GM18868 (cell line): ENCODE measurements around the gene OR4N2.
"Not testable (repeated sequence)": the region's sequence is repeated elsewhere in the genome, so short reads cannot be mapped to it uniquely, and the experiment has no call there.

Source experiments
- ATAC-seq: cut with Tn5 transposase; IDR thresholded peaks from one replicate; pipeline ENCODE4 v1.9.1; 2021; ENCODE audit warnings: mild to moderate bottlenecking, moderate library complexity; ENCODE audit not compliant: unreplicated experiment

OR4N2 gene

GRCh38 chr14:19803470-19803869 lies at the start of gene OR4N2:
OR4N2 (plus strand) TSS chr14:19803770; CDS start chr14:19827449, 23,679 bp downstream.
- ATAC-seq: not testable (repeated sequence)

GRCh38 chr14:19754172-19754571 lies 49.4 kb upstream of the OR4N2 start:
- no peak for ATAC-seq

DNA sequence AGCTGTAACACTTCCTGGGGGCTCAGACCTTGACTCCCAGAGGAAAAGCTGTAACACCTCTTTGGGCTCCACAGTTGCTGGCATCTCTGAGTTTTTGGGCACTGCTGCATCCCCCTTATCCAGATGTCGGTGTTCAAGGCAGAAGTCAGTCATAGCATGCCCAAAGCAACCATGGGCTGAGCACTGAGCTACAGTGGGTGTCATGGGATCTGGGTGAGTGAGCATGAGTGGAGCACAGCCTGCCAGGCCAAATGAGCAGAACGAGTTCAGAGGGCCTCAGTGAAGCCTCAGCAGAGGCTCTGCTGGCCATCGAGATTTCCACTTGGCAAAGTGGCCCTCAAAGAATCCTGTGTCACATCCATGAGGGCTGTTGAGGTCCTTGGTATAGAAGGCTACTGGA lies 32.1 kb upstream of the OR4N2 start:
- peak; percentile 8 for ATAC-seq

- ATAC-seq: peak; percentile 74
Measured at GRCh38 chr14:19771895-19772430, 31.6 kb upstream of the OR4N2 start.

DNA sequence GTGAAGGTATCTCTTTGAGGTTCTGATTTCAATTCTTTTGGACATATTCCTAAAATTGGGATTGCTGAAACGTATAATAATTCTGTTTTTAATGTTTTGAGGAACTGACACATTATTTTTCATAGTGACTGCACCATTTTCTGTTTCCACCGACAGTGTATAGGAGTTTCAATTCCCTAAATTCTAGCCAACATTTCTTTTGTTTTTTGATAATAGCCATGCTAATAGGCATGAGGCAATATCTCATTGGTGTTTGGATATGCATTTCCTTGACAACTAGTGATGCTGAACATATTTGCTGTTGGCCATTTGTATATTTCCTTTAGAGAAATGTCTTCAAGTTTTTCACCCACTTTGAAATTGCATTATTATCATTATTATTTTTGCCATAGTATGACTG lies 31.1 kb upstream of the OR4N2 start:
- peak; percentile 76 for ATAC-seq

- not testable (repeated sequence) for ATAC-seq
Measured at GRCh38 chr14:19773204-19773603, 30.4 kb upstream of the OR4N2 start, which contains the start of gene OR4M1. OR4M1 (plus strand) TSS chr14:19773504; CDS start chr14:19780323, 6,819 bp downstream.

DNA sequence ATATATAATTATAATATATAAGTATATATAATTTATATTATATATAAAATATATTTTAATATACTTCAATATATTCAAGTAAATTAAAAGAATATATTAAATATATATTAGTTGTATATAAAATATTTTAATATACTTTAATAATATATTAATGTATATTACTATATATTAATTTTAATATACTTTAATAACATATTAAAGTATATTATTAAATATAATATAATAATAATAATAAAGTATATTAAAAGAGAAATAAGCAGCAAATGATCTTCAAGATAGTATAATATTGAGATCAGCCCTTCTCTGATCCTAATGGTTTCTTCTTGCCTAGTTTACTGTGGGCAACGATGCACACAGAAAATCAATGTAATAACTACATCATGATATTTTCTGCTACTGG lies 28.0 kb upstream of the OR4N2 start:
- no peak for ATAC-seq

- ATAC-seq: not testable (repeated sequence)
Measured at GRCh38 chr14:19785848-19786247, 17.7 kb upstream of the OR4N2 start.

DNA sequence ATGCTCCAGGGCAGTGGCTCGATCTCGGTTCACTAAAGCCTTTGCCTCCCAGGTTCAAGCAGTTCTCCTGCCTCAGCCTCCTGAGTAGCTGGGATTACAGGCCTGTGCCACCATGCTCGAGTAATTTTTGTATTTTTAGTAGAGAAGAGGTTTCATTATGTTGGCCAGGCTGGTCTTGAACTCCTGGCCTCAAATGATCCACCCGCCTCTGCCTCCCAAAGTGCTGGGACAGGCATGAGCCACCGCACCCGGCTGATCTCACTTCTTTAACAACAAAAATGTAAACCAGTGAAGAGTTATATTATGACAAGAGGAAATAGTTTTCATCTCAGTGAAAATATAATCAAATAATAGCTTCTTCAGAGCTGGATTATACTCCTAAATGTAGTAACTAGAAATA lies 16.3 kb upstream of the OR4N2 start:
- not testable (repeated sequence) for ATAC-seq

DNA sequence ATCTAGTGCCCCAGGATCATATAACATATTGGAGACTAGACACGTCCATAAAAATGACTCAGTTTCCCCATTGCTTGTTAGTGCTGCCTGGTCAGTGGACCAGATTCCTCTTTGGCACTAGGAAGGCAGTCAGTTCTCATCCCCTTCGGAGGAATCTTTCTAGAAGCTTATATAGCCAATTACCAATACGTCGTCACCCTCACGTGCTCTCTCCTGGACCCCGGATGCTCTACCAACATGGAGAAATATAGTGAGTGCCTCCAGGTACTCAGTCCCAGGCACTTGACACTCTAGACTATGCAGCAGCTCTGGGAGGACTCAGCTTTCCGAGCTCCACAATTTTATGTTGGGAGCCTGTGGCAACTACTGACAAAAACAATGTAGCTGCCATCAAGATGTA lies 15.4 kb upstream of the OR4N2 start:
- ATAC-seq: not testable (repeated sequence)

DNA sequence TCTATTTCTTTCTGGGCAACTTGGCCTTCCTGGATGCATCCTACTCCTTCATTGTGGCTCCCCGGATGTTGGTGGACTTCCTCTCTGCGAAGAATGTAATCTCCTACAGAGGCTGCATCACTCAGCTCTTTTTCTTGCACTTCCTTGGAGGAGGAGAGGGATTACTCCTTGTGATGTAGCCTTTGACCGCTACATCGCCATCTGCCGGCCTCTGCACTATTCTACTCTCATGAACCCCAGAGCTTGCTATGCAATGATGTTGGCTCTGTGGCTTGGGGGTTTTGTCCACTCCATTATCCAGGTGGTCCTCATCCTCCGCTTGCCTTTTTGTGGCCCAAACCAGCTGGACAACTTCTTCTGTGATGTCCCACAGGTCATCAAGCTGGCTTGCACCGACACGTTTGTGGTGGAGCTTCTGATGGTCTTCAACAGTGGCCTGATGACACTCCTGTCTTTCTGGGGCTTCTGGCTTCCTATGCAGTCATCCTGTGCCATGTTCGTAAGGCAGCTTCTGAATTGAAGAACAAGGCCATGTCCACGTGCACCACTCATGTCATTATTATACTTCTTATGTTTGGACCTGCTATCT lies 7.0 kb upstream of the OR4N2 start:
- not testable (repeated sequence) for ATAC-seq

DNA sequence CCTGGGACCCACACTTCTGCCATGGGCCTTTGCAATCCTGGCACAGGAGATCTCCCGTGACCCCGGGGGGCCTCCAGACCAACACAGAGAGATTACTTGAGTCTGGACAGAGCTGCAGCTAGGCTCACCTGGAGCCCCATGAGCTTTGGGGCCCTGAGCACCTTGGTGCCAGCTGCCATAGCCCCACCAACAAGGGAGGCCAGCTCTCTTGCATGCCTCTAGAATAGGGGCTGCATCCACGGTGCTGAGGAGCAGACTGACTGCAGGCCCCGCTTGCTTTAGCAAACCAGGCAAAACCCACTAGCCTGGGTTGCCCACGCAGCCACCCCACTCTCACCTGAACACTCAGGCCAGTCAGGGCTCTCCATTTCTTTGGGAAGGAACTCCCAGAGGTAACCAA lies 3.7 kb upstream of the OR4N2 start:
- ATAC-seq: no peak

DNA sequence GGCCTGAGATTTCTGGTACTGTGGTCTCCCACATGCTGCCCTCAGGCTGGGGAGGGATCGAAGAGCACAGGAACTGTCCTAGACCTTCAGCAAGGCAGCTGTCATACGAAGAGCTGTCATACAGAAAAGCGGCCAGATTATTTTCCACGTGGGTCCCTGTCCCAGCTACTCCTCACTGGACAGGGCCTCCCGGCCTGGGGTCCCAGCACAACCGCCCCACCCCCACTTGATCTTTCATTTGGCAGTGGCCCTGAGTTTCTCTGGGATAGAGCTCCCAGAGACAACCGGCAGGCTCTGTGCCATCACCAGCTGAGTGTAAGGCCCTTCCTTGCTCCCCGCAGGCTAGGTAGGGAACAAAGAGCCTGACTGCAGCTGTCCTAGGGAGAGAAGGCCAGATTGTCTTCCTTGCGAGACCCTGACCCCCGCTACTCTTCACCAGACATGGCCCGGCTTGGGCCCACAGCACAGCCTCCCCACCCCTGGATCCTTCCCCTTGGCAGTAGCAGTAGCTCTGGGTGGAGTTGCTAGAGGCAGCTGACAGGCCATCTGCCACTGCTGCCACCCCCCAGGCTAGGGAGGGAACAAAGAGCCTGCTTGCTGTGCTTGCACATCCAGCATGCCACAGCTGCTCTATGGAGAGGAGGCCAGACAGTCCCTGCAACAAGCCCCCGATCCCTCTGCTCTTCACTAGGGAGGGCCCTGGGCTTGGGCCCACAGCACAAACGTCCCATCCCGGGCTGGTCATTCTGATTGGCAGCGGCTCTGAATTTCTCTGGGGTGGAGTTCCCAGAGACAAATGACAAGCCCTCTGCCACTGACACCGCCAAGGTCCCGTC lies 3.1 kb upstream of the OR4N2 start:
- ATAC-seq: no peak

DNA sequence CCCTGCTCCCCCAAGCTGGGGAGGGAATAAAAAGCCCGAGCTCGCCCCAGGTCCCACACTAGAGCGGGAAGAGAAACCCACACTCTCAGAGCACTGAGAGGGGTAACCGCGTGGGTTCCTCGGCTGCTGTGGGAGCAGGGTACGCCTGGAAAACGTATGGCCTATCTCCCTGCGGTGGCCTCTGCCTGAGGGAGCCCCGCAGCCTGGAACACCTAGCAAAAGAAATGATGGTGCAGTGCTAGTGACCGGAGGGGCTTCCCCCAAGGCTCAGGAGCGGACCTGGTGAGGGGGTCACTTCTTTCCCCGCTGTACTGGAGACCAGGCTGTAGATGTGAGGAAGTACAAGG lies 2.5 kb upstream of the OR4N2 start:
- no peak for ATAC-seq

DNA sequence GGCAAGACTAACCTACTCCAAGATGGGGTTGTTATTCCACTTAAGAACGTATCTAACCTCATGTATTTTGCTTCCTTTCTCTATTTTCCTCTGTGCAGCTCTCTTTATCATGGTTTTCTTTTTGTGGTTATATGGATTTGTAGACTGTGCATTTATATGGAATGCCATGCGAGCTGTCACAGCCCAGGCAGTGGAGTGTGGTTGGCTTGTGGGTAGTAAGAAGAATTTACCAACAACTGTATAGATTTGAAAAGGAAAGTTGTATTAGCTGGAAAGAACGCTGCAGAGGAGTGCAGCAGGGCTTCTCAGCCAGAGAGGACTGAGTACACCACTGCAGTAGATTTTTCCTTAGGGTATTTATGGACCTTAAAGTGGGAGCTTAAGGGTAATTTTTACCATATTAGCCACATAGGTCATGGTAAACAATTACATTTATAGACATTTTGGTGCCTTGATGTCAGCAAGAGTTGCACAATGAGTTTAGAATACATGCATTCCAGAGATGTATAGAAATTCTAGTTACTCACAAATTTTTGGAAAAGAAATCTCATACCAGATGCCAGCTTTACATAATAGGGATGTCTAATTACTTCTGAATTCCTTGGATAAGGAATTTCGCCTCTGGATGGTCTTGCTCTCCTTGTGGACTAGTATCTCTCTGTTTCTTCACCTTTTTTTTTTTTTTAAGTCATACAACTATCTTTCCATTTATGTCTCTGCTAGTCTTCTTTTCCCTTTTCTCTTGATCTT lies 9.8 kb downstream of the OR4N2 start:
- ATAC-seq: not testable (repeated sequence)

DNA sequence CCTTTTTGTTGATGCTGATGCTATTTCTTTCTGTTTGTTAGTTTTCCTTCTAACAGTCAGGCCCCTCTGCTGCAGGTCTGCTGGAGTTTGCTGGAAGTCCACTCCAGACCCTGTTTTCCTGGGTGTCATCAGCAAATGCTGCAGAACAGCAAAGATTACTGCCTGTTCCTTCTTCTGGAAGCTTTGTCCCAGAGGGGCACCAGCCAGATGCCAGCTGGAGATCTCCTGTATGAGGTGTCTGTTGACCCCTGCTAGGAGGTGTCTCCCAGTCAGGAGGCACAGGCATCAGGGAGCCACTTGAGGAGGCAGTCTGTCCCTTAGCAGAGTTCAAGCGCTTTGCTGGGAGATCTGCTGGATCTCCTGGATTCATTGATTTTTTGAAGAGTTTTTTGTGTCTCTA lies 16.3 kb downstream of the OR4N2 start:
- not testable (repeated sequence) for ATAC-seq

DNA sequence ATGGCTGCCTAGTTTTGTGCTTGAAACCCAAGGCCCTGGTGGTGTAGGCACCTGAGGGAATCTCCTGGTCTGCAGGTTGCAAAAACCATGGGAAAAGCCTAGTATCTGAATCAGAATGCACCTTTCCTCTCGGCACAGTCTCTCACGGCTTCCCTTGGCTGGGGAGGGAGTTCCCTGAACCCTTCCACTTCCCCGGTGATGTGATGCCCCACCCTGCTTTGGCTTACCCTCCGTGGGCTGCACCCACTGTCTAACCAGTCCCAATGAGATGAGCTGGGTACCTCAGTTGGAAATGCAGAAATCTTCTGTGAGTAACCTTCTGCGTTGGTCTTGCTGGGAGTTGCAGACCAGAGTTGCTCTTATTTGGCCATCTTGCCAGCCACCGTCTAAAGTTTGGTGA lies 17.4 kb downstream of the OR4N2 start:
- ATAC-seq: not testable (repeated sequence)

- no peak for ATAC-seq
Measured at GRCh38 chr14:19823178-19823577, 19.6 kb downstream of the OR4N2 start.

GRCh38 chr14:19823765-19824164 lies 20.2 kb downstream of the OR4N2 start:
- no peak for ATAC-seq

DNA sequence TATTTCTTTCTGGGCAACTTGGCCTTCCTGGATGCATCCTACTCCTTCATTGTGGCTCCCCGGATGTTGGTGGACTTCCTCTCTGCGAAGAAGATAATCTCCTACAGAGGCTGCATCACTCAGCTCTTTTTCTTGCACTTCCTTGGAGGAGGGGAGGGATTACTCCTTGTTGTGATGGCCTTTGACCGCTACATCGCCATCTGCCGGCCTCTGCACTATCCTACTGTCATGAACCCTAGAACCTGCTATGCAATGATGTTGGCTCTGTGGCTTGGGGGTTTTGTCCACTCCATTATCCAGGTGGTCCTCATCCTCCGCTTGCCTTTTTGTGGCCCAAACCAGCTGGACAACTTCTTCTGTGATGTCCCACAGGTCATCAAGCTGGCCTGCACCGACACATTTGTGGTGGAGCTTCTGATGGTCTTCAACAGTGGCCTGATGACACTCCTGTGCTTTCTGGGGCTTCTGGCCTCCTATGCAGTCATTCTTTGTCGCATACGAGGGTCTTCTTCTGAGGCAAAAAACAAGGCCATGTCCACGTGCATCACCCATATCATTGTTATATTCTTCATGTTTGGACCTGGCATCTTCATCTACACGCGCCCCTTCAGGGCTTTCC lies 24.2 kb downstream of the OR4N2 start:
- ATAC-seq: not testable (repeated sequence)

DNA sequence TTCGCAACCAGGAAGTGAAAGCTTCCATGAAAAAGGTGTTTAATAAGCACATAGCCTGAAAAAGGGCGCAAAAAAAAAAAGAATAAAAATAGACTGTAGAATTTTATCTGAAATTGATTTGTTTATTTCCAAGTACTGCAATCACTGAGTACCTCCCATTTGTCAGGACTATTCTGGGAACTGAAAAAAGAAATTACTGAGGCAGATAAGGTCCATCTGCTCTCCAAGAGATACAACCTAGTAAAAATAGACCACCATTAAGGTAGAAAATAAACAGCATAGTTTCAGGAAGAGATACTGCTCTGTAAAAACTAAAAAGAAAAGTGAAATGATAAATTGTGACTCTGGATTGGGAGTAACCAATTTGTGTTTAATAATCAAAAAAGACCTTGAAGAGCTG lies 24.7 kb downstream of the OR4N2 start:
- no peak for ATAC-seq
